GM23338 (cell line): ENCODE data around the gene ZDHHC13. TPM values are rescaled to one million over a fixed set of nuclear protein-coding genes. Genes with fewer than 3 reads are reported as not detected.

Source experiments
- ATAC-seq: fragments of 200-7000 bp; cut with Tn5 transposase; 3 replicates; pipeline ENCODE4 v1.9.1; 2020
- DNase-seq: peaks from one replicate; pipeline ENCODE4 v3.0.0-alpha.2; 2015; ENCODE audit warnings: low spot score
- H2AFZ ChIP-seq: fragments of 200-600 bp; sonication (generic); 2 replicates; pipeline ENCODE4 v1.8.0; 2016; ENCODE audit warnings: antibody characterized with exemption, mild to moderate bottlenecking, moderate library complexity
- H3F3A ChIP-seq: fragments of 200-600 bp; sonication (generic); replicated peaks from 2 replicates; pipeline ENCODE4 v1.8.0; 2017; ENCODE audit warnings: antibody characterized with exemption, mixed run types, low read depth
- H3K27ac ChIP-seq: fragments of 200-600 bp; sonication (generic); 2 replicates; pipeline ENCODE4 v1.6.1; 2016; ENCODE audit warnings: low read depth
- H3K27me3 ChIP-seq: fragments of 200-600 bp; sonication (generic); 2 replicates; pipeline ENCODE4 v1.8.0; 2016; ENCODE audit warnings: mild to moderate bottlenecking, mixed run types, moderate library complexity; ENCODE audit not compliant: insufficient read depth
- H3K36me3 ChIP-seq: fragments of 200-600 bp; sonication (generic); 2 replicates; pipeline ENCODE4 v1.8.0; 2016; ENCODE audit warnings: mild to moderate bottlenecking; ENCODE audit not compliant: insufficient read depth
- H3K4me1 ChIP-seq: fragments of 200-600 bp; sonication (generic); 2 replicates; pipeline ENCODE4 v1.8.0; 2016; ENCODE audit warnings: mild to moderate bottlenecking, moderate library complexity; ENCODE audit not compliant: insufficient read depth
- H3K4me2 ChIP-seq: fragments of 200-600 bp; sonication (generic); 2 replicates; pipeline ENCODE4 v1.7.1; 2017; ENCODE audit warnings: mixed run types
- H3K4me3 ChIP-seq: fragments of 200-600 bp; sonication (generic); 2 replicates; pipeline ENCODE4 v1.6.1; 2016; ENCODE audit warnings: mixed run types
- H3K79me2 ChIP-seq: fragments of 200-600 bp; sonication (generic); replicated peaks from 2 replicates; pipeline ENCODE4 v1.8.0; 2017; ENCODE audit warnings: mild to moderate bottlenecking; ENCODE audit not compliant: insufficient read depth
- H3K9me2 ChIP-seq: fragments of 200-600 bp; sonication (generic); 2 replicates; pipeline ENCODE4 v1.8.0; 2017; ENCODE audit not compliant: insufficient read depth
- H4K20me1 ChIP-seq: fragments of 200-600 bp; sonication (generic); replicated peaks from 2 replicates; pipeline ENCODE4 v1.8.0; 2017; ENCODE audit warnings: mild to moderate bottlenecking; ENCODE audit not compliant: insufficient read depth
- H3K27ac Mint-ChIP-seq: 2 replicates; pipeline ENCODE4 v1.8.0; 2020; ENCODE audit warnings: inconsistent platforms, mild to moderate bottlenecking, moderate library complexity, mixed read lengths
- H3K27me3 Mint-ChIP-seq: 3 replicates; pipeline ENCODE4 v1.8.0; 2022; ENCODE audit warnings: low read depth, mild to moderate bottlenecking, moderate library complexity, mixed read lengths, inconsistent platforms; ENCODE audit not compliant: insufficient read depth, poor library complexity
- H3K36me3 Mint-ChIP-seq: 3 replicates; pipeline ENCODE4 v1.8.0; 2021; ENCODE audit warnings: low read depth, mild to moderate bottlenecking, inconsistent platforms, moderate library complexity, mixed read lengths
- H3K4me1 Mint-ChIP-seq: 3 replicates; pipeline ENCODE4 v1.8.0; 2020; ENCODE audit warnings: mild to moderate bottlenecking, inconsistent platforms, mixed read lengths
- H3K4me3 Mint-ChIP-seq: 3 replicates; pipeline ENCODE4 v1.8.0; 2021; ENCODE audit warnings: moderate library complexity, mild to moderate bottlenecking, inconsistent platforms, mixed read lengths
- H3K9me3 Mint-ChIP-seq: 3 replicates; pipeline ENCODE4 v1.8.0; 2020; ENCODE audit warnings: moderate library complexity, mild to moderate bottlenecking, inconsistent platforms, mixed read lengths
- CREB1 ChIP-seq: fragments of 250-450 bp; sonication (Bioruptor Pico); IDR thresholded peaks from 2 replicates; pipeline ENCODE4 v1.5.0; 2020; ENCODE audit warnings: low read depth, mild to moderate bottlenecking, moderate library complexity
- EZH2 ChIP-seq: fragments of 200-600 bp; sonication (generic); IDR thresholded peaks from one replicate; pipeline ENCODE4 v1.8.0; 2017; ENCODE audit warnings: antibody characterized with exemption, mild to moderate bottlenecking, low read depth; ENCODE audit not compliant: unreplicated experiment
- EZH2phosphoT487 ChIP-seq: fragments of 200-600 bp; sonication (generic); IDR thresholded peaks from one replicate; pipeline ENCODE4 v1.8.1; 2018; ENCODE audit warnings: antibody characterized with exemption; ENCODE audit not compliant: unreplicated experiment
- JUNB ChIP-seq: IDR thresholded peaks from one replicate; pipeline ENCODE4 v1.6.1; 2016; ENCODE audit warnings: antibody characterized with exemption; ENCODE audit not compliant: unreplicated experiment
- NANOG ChIP-seq: IDR thresholded peaks from 2 replicates; pipeline ENCODE4 v1.6.1; 2016; ENCODE audit warnings: antibody characterized with exemption, borderline replicate concordance
- POLR2AphosphoS5 ChIP-seq: IDR thresholded peaks from 2 replicates; pipeline ENCODE4 v1.6.1; 2016; ENCODE audit warnings: antibody characterized with exemption, low read depth
- REST ChIP-seq: IDR thresholded peaks from one replicate; pipeline ENCODE4 v1.6.1; 2018; ENCODE audit warnings: antibody characterized with exemption; ENCODE audit not compliant: unreplicated experiment
- STAT1 ChIP-seq: IDR thresholded peaks from one replicate; pipeline ENCODE4 v1.6.1; 2016; ENCODE audit warnings: antibody characterized with exemption; ENCODE audit not compliant: unreplicated experiment
- ZNF331 ChIP-seq: fragments of 250-450 bp; sonication (Bioruptor Pico); IDR thresholded peaks from 2 replicates; pipeline ENCODE4 v1.5.0; 2020; ENCODE audit warnings: low read depth, mild to moderate bottlenecking, moderate library complexity
- polyA plus RNA-seq: library from polyadenylated mRNA; unstranded; fragments of >200 nt; fragmentation: Nextera tagmentation; extraction: Ambion mirVana; gene quantifications from 2 replicates; pipeline ENCODE4 v1.2.1, GENCODE V29; 2016
- total RNA-seq: library from RNA; depleted of rRNA; stranded (reverse); fragments of >200 nt; shearing (Covaris generic); gene quantifications from 2 replicates; pipeline ENCODE4 v1.2.3, GENCODE V29; 2014
- TF ChIP-seq, protein P1 (sequence below): fragments of 250-450 bp; sonication (Bioruptor Pico); IDR thresholded peaks from 2 replicates; pipeline ENCODE4 v1.5.0; 2020; ENCODE audit warnings: mild to moderate bottlenecking, moderate library complexity
- TF ChIP-seq, protein P2 (sequence below): IDR thresholded peaks from 2 replicates; pipeline ENCODE4 v1.6.1; 2016; ENCODE audit warnings: antibody characterized with exemption

The ZDHHC13 gene
- total and polyA plus RNA-seq, 2 experiments from 2014 or later, result 21.0 to 27.7 TPM

DNA sequence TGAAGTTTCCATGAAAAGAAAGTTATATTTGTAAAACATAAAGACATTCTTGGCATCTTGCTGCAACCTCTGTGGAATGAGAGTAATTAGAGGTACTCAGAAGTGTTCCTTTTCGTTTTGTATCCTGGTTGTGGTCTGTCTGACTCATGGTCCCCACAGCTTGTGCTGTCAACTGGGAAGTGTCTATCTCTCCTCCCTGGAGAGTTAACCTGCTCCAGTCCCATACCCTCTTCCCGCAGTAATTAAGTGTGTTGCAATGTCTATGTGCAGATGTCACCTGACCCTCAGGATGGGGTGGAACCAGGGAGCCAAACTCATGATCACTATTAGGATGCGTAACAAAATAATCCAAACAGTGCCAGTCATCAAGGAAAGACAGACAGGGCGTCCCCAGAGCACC, 23.0 kb upstream of the ZDHHC13 start (continued):
- TF ChIP-seq, protein P1, sequence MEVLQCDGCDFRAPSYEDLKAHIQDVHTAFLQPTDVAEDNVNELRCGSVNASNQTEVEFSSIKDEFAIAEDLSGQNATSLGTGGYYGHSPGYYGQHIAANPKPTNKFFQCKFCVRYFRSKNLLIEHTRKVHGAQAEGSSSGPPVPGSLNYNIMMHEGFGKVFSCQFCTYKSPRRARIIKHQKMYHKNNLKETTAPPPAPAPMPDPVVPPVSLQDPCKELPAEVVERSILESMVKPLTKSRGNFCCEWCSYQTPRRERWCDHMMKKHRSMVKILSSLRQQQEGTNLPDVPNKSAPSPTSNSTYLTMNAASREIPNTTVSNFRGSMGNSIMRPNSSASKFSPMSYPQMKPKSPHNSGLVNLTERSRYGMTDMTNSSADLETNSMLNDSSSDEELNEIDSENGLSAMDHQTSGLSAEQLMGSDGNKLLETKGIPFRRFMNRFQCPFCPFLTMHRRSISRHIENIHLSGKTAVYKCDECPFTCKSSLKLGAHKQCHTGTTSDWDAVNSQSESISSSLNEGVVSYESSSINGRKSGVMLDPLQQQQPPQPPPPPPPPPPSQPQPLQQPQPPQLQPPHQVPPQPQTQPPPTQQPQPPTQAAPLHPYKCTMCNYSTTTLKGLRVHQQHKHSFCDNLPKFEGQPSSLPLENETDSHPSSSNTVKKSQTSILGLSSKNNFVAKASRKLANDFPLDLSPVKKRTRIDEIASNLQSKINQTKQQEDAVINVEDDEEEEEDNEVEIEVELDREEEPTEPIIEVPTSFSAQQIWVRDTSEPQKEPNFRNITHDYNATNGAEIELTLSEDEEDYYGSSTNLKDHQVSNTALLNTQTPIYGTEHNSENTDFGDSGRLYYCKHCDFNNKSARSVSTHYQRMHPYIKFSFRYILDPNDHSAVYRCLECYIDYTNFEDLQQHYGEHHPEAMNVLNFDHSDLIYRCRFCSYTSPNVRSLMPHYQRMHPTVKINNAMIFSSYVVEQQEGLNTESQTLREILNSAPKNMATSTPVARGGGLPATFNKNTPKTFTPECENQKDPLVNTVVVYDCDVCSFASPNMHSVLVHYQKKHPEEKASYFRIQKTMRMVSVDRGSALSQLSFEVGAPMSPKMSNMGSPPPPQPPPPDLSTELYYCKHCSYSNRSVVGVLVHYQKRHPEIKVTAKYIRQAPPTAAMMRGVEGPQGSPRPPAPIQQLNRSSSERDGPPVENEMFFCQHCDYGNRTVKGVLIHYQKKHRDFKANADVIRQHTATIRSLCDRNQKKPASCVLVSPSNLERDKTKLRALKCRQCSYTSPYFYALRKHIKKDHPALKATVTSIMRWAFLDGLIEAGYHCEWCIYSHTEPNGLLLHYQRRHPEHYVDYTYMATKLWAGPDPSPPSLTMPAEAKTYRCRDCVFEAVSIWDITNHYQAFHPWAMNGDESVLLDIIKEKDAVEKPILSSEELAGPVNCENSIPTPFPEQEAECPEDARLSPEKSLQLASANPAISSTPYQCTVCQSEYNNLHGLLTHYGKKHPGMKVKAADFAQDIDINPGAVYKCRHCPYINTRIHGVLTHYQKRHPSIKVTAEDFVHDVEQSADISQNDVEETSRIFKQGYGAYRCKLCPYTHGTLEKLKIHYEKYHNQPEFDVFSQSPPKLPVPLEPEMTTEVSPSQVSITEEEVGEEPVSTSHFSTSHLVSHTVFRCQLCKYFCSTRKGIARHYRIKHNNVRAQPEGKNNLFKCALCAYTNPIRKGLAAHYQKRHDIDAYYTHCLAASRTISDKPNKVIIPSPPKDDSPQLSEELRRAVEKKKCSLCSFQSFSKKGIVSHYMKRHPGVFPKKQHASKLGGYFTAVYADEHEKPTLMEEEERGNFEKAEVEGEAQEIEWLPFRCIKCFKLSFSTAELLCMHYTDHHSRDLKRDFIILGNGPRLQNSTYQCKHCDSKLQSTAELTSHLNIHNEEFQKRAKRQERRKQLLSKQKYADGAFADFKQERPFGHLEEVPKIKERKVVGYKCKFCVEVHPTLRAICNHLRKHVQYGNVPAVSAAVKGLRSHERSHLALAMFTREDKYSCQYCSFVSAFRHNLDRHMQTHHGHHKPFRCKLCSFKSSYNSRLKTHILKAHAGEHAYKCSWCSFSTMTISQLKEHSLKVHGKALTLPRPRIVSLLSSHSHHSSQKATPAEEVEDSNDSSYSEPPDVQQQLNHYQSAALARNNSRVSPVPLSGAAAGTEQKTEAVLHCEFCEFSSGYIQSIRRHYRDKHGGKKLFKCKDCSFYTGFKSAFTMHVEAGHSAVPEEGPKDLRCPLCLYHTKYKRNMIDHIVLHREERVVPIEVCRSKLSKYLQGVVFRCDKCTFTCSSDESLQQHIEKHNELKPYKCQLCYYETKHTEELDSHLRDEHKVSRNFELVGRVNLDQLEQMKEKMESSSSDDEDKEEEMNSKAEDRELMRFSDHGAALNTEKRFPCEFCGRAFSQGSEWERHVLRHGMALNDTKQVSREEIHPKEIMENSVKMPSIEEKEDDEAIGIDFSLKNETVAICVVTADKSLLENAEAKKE, result no peak
- no peak for TF ChIP-seq NANOG
- TF ChIP-seq POLR2AphosphoS5, result no peak
- no peak for TF ChIP-seq JUNB
- no peak for TF ChIP-seq STAT1

DNA sequence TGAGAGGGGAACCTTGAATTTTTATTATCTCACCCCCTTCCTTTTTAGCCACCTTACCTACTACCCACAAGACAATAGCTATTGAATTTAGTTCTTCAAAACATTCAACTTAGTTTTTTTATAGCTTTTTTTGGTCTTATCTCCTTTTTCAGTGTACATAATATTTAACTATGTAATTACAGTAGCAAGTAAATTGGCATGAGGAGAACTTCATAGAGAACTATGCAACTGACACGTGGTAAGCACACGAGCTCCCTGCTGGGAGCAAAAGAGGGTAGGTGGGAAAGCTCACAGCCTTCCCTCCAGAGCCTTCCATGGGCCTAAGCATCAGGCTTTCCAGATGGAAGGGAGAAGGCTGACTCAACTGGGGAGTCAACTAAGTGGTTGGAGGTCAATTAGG, 22.1 kb upstream of the ZDHHC13 start:
- Histone ChIP-seq H3K4me2 (no peak overlapping the region), H3K27ac (no peak overlapping the region), H3F3A (no peaks in the 10 kb centered on the region), H3K27me3 (no peaks in the 10 kb centered on the region), H3K79me2 (no peaks in the 10 kb centered on the region), H3K4me1 (no peaks in the 10 kb centered on the region), H2AFZ (no peak overlapping the region), H3K4me3 (no peak overlapping the region), H4K20me1 (no peaks in the 10 kb centered on the region), H3K36me3 (no peaks in the 10 kb centered on the region), H3K9me2 (0 out of 2 replicates have a peak, but pooled peaks cover 3% of the 10 kb centered on the region)
- H3K27ac Mint-ChIP-seq, result no peak overlapping the region
- ATAC-seq, result no peak
- no peaks in the 10 kb centered on the region for H3K9me3 Mint-ChIP-seq
- DNase-seq, result no peak
- TF ChIP-seq, protein P2, sequence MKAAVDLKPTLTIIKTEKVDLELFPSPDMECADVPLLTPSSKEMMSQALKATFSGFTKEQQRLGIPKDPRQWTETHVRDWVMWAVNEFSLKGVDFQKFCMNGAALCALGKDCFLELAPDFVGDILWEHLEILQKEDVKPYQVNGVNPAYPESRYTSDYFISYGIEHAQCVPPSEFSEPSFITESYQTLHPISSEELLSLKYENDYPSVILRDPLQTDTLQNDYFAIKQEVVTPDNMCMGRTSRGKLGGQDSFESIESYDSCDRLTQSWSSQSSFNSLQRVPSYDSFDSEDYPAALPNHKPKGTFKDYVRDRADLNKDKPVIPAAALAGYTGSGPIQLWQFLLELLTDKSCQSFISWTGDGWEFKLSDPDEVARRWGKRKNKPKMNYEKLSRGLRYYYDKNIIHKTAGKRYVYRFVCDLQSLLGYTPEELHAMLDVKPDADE, result no peak
- TF ChIP-seq POLR2AphosphoS5, result no peak
- TF ChIP-seq ZNF331 (CRISPR knock-in tag), result no peak
- no peak for TF ChIP-seq EZH2
- no peak for TF ChIP-seq REST
- no peak for TF ChIP-seq CREB1 (CRISPR knock-in tag)
- TF ChIP-seq EZH2phosphoT487, result no peak
- peaks cover 2% of the 10 kb centered on the region for H3K27me3 Mint-ChIP-seq
- no peak overlapping the region for H3K4me3 Mint-ChIP-seq
- no peaks in the 10 kb centered on the region for H3K4me1 Mint-ChIP-seq
- no peaks in the 10 kb centered on the region for H3K36me3 Mint-ChIP-seq
